K562 (cell line): Measurements from ENCODE around the gene SELENOM. TPM values are rescaled to one million over a fixed set of nuclear protein-coding genes. Genes with fewer than 3 reads are reported as not detected.
A peak's percentile ranks its signal among the peaks of the same experiment; 100 is the strongest.

Experiments used
- ATAC-seq: fragments of 200-7000 bp; cut with Tn5 transposase; 3 replicates; pipeline ENCODE4 v1.9.1; 2020; ENCODE audit warnings: moderate library complexity
- BruUV-seq: library from RNA; stranded (reverse); fragments of 400-500 nt; replicated peaks from 2 replicates; lab custom pipeline; 2021; lab: Mats Ljungman, UMichigan
- CTCF ChIA-PET: fragments of 300-600 bp; formaldehyde crosslinking; extraction: SDS; loops from one replicate; lab custom pipeline; 2021; ENCODE audit warnings: low intra/inter-chr PET ratio; lab: Yijun Ruan, JAX
- POLR2A ChIA-PET: fragments of 300-600, 350-650 bp; sonication (Branson Sonifier 250); formaldehyde crosslinking; extraction: SDS; loops from one replicate; lab custom pipeline; 2021; ENCODE audit warnings: antibody characterized with exemption, inconsistent platforms; lab: Yijun Ruan, JAX
- DNase-seq, 4 experiments: peaks; one replicate each; pipeline versions ENCODE4 v3.0.0 to v3.0.0-alpha.2; 2011 to 2018; ENCODE audit warnings: low spot score in 3 of 4, mixed read lengths in 3 of 4; ENCODE audit errors: extremely low read depth in 1 of 4
- FAIRE-seq: peaks from 2 replicates; lab custom pipeline; 2011; peaks lifted over from hg19 to GRCh38; lab: Jason Lieb, UNC
- H2AFZ ChIP-seq: 2 replicates; pipeline ENCODE4 v1.6.0; 2011; ENCODE audit warnings: low read depth, low read length, control low read depth, inconsistent platforms
- H3K27ac ChIP-seq: fragments of 200-600 bp; 3 replicates; pipeline ENCODE4 v1.8.0; 2011; ENCODE audit warnings: low read depth, mild to moderate bottlenecking, control low read depth, inconsistent platforms, low read length, moderate library complexity, mixed read lengths; ENCODE audit errors: extremely low read depth
- H3K27me3 ChIP-seq, 2 experiments: fragments of 300-600 bp in 1 of 2; 2 replicates in 1 of 2; 3 replicates in 1 of 2; pipeline versions ENCODE4 v1.6.0 to v1.8.0; 2011; ENCODE audit warnings: inconsistent platforms in 2 of 2, low read length in 2 of 2, mild to moderate bottlenecking in 1 of 2, mixed read lengths in 1 of 2, moderate library complexity in 1 of 2; ENCODE audit not compliant: control insufficient read depth in 2 of 2, insufficient read depth in 2 of 2
- H3K36me3 ChIP-seq: fragments of 300-600 bp; 3 replicates; pipeline ENCODE4 v1.8.0; 2011; ENCODE audit warnings: mild to moderate bottlenecking, low read length, inconsistent platforms; ENCODE audit not compliant: control insufficient read depth, insufficient read depth
- H3K4me1 ChIP-seq, 2 experiments: fragments of 200-600 bp in 1 of 2; replicated peaks in 1 of 2; 2 replicates in 1 of 2; 3 replicates in 1 of 2; pipeline versions ENCODE4 v1.5.1 to v1.8.0; 2011; ENCODE audit warnings: inconsistent platforms in 2 of 2, low read length in 2 of 2, mild to moderate bottlenecking in 1 of 2, mixed read lengths in 1 of 2, moderate library complexity in 1 of 2; ENCODE audit not compliant: control insufficient read depth in 2 of 2, insufficient read depth in 2 of 2
- H3K4me2 ChIP-seq: 2 replicates; pipeline ENCODE4 v1.6.1; 2011; ENCODE audit warnings: low read length, control low read depth, inconsistent platforms, mixed read lengths; ENCODE audit not compliant: insufficient read depth
- H3K4me3 ChIP-seq: fragments of 200-600 bp; sonication (generic), shearing (Covaris generic); 2 replicates; pipeline ENCODE4 v1.5.1; 2016; ENCODE audit warnings: control low read depth, inconsistent platforms
- H3K79me2 ChIP-seq: fragments of 200-600 bp; 3 replicates; pipeline ENCODE4 v1.8.0; 2011; ENCODE audit warnings: low read length, inconsistent platforms; ENCODE audit not compliant: control insufficient read depth, insufficient read depth
- H3K9ac ChIP-seq, 2 experiments: 2 replicates each; pipeline versions ENCODE4 v1.6.0 to v1.6.1; 2011; ENCODE audit warnings: low read depth in 2 of 2, low read length in 2 of 2, control low read depth in 1 of 2, inconsistent platforms in 1 of 2, mild to moderate bottlenecking in 1 of 2, mixed read lengths in 1 of 2; ENCODE audit not compliant: insufficient read depth in 1 of 2
- H3K9me1 ChIP-seq: one replicate; pipeline ENCODE4 v1.6.0; 2011; ENCODE audit warnings: inconsistent platforms, mild to moderate bottlenecking, low read length, moderate library complexity; ENCODE audit not compliant: control insufficient read depth, insufficient read depth
- H3K9me3 ChIP-seq: replicated peaks from 2 replicates; pipeline ENCODE4 v1.5.1; 2011; ENCODE audit warnings: low read depth, low read length, inconsistent platforms; ENCODE audit not compliant: control insufficient read depth, insufficient read depth
- H4K20me1 ChIP-seq: replicated peaks from 2 replicates; pipeline ENCODE4 v1.6.1; 2011; ENCODE audit warnings: low read length, inconsistent platforms, mixed read lengths; ENCODE audit not compliant: control insufficient read depth, insufficient read depth
- ETV6 ChIP-seq, 3 experiments: fragments of 150-350 bp in 1 of 3; sonication (generic) in 1 of 3; formaldehyde crosslinking in 1 of 3; IDR thresholded peaks; 2 replicates each; pipeline versions ENCODE4 v1.6.1 to v1.8.0; 2014 to 2022; ENCODE audit warnings: borderline replicate concordance in 2 of 3, low read depth in 2 of 3, antibody characterized with exemption in 1 of 3, low read length in 1 of 3, mild to moderate bottlenecking in 1 of 3, missing genetic modification reagents in 1 of 3
- RBM34 ChIP-seq: fragments of 200-400 bp; formaldehyde crosslinking; IDR thresholded peaks from 2 replicates; pipeline ENCODE4 v1.6.1; 2018; ENCODE audit warnings: low read length, borderline replicate concordance; ENCODE audit not compliant: insufficient read depth
- RREB1 ChIP-seq: fragments of 250-450 bp; sonication (Bioruptor Pico); IDR thresholded peaks from 2 replicates; pipeline ENCODE4 v1.4.0; 2020
- WGBS: fragments of 100-300 bp; shearing (Covaris generic); methylation state at CpG from one replicate; pipeline ENCODE4 v1.1.6; 2016; ENCODE audit warnings: low coverage, mixed read lengths; ENCODE audit not compliant: insufficient coverage; ENCODE audit errors: missing lambda C conversion rate; 5-methylcytosine and 5-hydroxymethylcytosine counted together
- in situ Hi-C: fragments of 300-500 bp; cut with MboI; formaldehyde crosslinking; loops from 4 replicates; pipeline ENCODE4 v1.15.0; 2018; ENCODE audit warnings: inconsistent platforms, mixed read lengths
- intact Hi-C: fragments of 100-400 bp; cut with micrococcal nuclease; formaldehyde crosslinking; loops from 2 replicates; pipeline ENCODE4 v1.14.2; 2022
- polyA plus RNA-seq, 8 experiments: library from polyadenylated mRNA; depleted of rRNA in 4 of 8; stranded (reverse) in 5 of 8; unstranded in 3 of 8; fragments of >200 nt; fragmentation: Nextera tagmentation in 2 of 8; fragmentation: Illumina TruSeq in 1 of 8; extraction: Ambion mirVana in 2 of 8; extraction: Trizol in 1 of 8; gene quantifications; 2 replicates each; pipeline versions ENCODE4 v1.2.1 to v1.2.3, GENCODE V29; 2011 to 2014; ENCODE audit warnings: inconsistent platforms in 1 of 8, missing spikeins in 1 of 8
- total RNA-seq, 7 experiments: library from RNA; depleted of rRNA in 6 of 7; stranded (reverse); fragments of >200 nt in 6 of 7; fragmentation: Illumina TruSeq in 2 of 7; extraction: Trizol in 2 of 7; gene quantifications; 2 replicates each; pipeline versions ENCODE4 v1.2.1 to v1.2.3, GENCODE V29; 2011 to 2021; ENCODE audit warnings: low replicate concordance in 1 of 7
- TF ChIP-seq, protein P1 (sequence below): fragments of 250-450 bp; sonication (Bioruptor Pico); IDR thresholded peaks from 2 replicates; pipeline ENCODE4 v1.5.0; 2021; ENCODE audit warnings: mild to moderate bottlenecking, moderate library complexity
- TF ChIP-seq, protein P2 (sequence below): fragments of 450-650 bp; formaldehyde crosslinking; conservative IDR thresholded peaks from 2 replicates; pipeline ENCODE4 v1.4.0; 2022; ENCODE audit warnings: mild to moderate bottlenecking, missing genetic modification characterization

Gene SELENOM
- total and polyA plus RNA-seq, 9 of the 15 experiments (the other 6 are each of a cell fraction or from before 2014, with no cell fraction given), result 1.2 to 10.6 (median 3.7) TPM

DNA sequence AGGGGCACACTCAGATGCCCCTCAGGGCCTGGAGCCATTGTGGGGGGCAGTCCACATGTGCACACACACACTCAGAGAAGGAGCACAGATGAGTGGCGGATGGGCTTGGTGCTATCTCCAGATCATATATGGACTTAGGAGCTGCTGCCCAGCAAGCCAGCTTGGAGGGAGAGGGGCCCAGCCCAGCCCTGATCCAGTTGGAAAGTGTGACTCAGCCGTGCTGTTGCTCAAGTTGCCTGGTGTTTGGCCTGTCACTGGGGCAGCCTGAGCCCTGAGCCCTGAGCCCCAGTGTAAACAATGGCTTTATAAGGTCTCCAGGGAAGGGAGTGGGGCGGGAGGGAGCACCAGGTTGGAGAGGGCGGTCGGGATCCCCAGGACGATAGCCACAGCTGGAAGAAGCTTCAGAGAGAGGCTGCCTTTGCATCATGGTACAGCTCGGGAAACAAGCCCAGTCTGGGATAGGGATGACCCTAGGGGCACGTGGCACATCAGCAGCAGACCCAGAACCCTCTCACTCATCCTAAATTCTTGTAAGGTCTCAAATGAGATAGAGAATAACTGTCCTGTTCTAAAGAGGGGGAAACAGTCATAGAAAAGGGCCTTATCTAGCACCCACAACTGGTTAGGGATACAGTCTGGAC is 4.8 kb downstream of the SELENOM start:
- peaks cover 13 to 24% of the 10 kb centered on the region in 2 experiments; a peak in 4 of 5 replicates for H3K4me1 ChIP-seq
- in situ Hi-C loops, result loop anchor here (5.0 kb wide), 2 partner anchors 40 to 125 kb away; partner anchors contain the start of gene PLA2G3
- POLR2A ChIA-PET, result interaction anchor here (0.7 to 4.4 kb wide), 4 partner anchors 10 to 116 kb away, joined by 3 to 18 read pairs (median 4); no protein-coding TSS in a partner anchor
- H3K27me3 ChIP-seq, result no peaks in the 10 kb centered on the region
- peaks cover 5% of the 10 kb centered on the region for H3K9me1 ChIP-seq
- WGBS, result 48% methylated on average over 5 of the region's 8 CpGs
- no peak overlapping the region for H3K4me2 ChIP-seq
- no peaks in the 10 kb centered on the region for H3K9me3 ChIP-seq
- no peak overlapping the region for H2AFZ ChIP-seq
- H4K20me1 ChIP-seq, result no peaks in the 10 kb centered on the region
- CTCF ChIA-PET, result no interaction called here
- no peak overlapping the region for H3K4me3 ChIP-seq
- peaks cover 13% of the 10 kb centered on the region; the same call in 2 of the 3 replicates for H3K36me3 ChIP-seq
- no TSS peak for BruUV-seq
- no peak for ATAC-seq
- no peaks in the 10 kb centered on the region for H3K79me2 ChIP-seq
- H3K9ac ChIP-seq, result no peak overlapping the region
- peak in 1 of 4 experiments; percentile 47 for DNase-seq
- intact Hi-C loops, result no loop called here
- peak overlapping the region; percentile 13; the same call in 1 of the 3 replicates for H3K27ac ChIP-seq
- no peak for FAIRE-seq
- TF ChIP-seq, protein P1, sequence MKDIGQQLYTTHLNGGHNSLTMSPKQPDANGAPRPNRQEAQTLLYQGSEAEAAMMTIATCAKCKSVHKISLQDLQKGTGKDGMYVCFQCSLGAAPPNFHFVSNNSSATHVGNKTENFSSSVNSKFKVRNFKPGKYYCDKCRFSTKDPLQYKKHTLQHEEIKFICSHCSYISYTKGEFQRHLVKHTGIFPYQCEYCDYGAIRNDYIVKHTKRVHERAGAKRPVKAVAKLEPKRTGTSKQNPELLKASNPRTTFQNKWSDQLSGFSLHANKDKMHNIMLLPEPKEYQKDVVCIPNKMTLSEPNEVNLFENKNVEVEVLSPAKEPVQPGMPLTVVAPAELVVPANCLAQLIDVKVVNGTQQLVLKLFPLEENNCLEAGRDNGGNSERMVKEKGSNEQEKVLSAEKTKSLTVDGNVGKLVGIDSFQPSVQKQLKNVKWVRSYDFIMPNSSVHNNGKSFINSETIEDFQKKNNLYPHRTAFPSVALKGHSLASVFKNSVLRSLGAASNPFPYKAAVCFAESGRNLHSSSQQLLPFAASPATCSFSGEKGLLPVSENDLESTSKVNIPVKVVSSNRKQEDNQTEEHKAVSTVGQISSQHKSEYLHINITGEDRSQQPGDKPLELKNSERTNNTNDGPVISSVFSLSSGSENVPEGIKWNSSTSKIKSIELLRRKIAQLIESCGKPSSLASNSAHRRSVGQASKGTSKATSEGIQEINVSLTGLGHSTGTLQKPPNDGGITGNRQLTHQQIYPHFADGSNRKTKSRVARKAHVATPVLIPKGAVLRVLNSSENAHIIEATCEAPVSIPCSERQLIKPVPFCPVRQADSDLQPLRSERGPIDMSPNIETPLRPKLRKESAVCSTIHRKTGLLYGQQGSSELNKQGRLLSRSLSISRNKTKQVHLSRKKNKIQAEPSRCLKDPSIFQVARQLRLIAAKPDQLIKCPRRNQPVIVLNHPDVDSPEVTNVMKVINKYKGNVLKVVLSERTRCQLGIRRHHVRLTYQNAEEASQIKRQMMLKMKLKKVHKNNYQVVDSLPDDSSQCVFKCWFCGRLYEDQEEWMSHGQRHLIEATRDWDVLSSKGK (CRISPR knock-in tag), result no peak
- no peak for TF ChIP-seq RREB1
- TF ChIP-seq RBM34, result no peak
- no peak for TF ChIP-seq ETV6 (IDR thresholded peaks at IDR 0.05; ENCODE audit: borderline replicate concordance in 1 of 2, low read depth in 2 of 2, low read length in 1 of 2)
- no peak for TF ChIP-seq ETV6 (CRISPR knock-in tag; IDR thresholded peaks at IDR 0.05; ENCODE audit: borderline replicate concordance)
- TF ChIP-seq, protein P2, sequence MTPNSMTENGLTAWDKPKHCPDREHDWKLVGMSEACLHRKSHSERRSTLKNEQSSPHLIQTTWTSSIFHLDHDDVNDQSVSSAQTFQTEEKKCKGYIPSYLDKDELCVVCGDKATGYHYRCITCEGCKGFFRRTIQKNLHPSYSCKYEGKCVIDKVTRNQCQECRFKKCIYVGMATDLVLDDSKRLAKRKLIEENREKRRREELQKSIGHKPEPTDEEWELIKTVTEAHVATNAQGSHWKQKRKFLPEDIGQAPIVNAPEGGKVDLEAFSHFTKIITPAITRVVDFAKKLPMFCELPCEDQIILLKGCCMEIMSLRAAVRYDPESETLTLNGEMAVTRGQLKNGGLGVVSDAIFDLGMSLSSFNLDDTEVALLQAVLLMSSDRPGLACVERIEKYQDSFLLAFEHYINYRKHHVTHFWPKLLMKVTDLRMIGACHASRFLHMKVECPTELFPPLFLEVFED (CRISPR knock-in tag), result no peak
